Kidney (tissue), 14 donors: ENCODE results near the gene C11orf71. TPM values are rescaled to one million over a fixed set of nuclear protein-coding genes. Genes with fewer than 3 reads are reported as not detected.

Source experiments
- DNase-seq, 5 donors: peaks; one replicate each; pipeline ENCODE4 v3.0.0-alpha.2; 2013 to 2020
- FAIRE-seq: peaks from 2 replicates; lab custom pipeline; 2012; peaks lifted over from hg19 to GRCh38; lab: Jason Lieb, UNC
- H3K27ac ChIP-seq, 2 donors: one replicate each; pipeline ENCODE4 v1.7.0; 2013; ENCODE audit warnings: low read depth in 2 of 2, low read length in 2 of 2, inconsistent platforms in 1 of 2
- H3K27me3 ChIP-seq: one replicate; pipeline ENCODE4 v1.7.1; 2013; ENCODE audit warnings: low read length, inconsistent platforms; ENCODE audit not compliant: control insufficient read depth, insufficient read depth
- H3K36me3 ChIP-seq, 3 donors: one replicate each; pipeline versions ENCODE4 v1.7.0 to v1.7.1; 2013; ENCODE audit warnings: low read length in 3 of 3, control low read depth in 1 of 3, inconsistent platforms in 1 of 3; ENCODE audit not compliant: insufficient read depth in 3 of 3, control insufficient read depth in 2 of 3
- H3K4me1 ChIP-seq, 3 donors: one replicate each; pipeline versions ENCODE4 v1.7.0 to v1.7.1; 2013; ENCODE audit warnings: low read length in 3 of 3, inconsistent platforms in 1 of 3, low read depth in 1 of 3; ENCODE audit not compliant: control insufficient read depth in 2 of 3, insufficient read depth in 2 of 3
- H3K4me3 ChIP-seq, 3 donors: one replicate each; pipeline versions ENCODE4 v1.7.0 to v1.8.1; 2013; ENCODE audit warnings: low read length in 3 of 3, control low read depth in 1 of 3, inconsistent platforms in 1 of 3
- H3K9ac ChIP-seq, 3 donors: one replicate each; pipeline versions ENCODE4 v1.7.0 to v1.7.1; 2013; ENCODE audit warnings: low read length in 3 of 3, control low read depth in 1 of 3, inconsistent platforms in 1 of 3
- H3K9me3 ChIP-seq, 3 donors: one replicate each; pipeline versions ENCODE4 v1.7.0 to v1.7.1; 2013; ENCODE audit warnings: low read length in 3 of 3, control low read depth in 1 of 3, inconsistent platforms in 1 of 3; ENCODE audit not compliant: control insufficient read depth in 2 of 3, insufficient read depth in 1 of 3
- intact Hi-C: fragments of 100-400 bp; cut with DNase I; formaldehyde crosslinking; loops from one replicate; pipeline ENCODE4 v1.11.1; 2022
- polyA plus RNA-seq: library from polyadenylated mRNA; stranded (reverse); fragments of 350-450 nt; fragmentation: Illumina TruSeq; extraction: RNeasy Lipid Tissue Mini Kit (QIAGEN cat#74804); gene quantifications from one replicate; pipeline ENCODE4 v1.2.3, GENCODE V29; 2014; ENCODE audit warnings: low read depth, low replicate concordance; ENCODE audit not compliant: insufficient read depth
- total RNA-seq: library from RNA; stranded (reverse); fragmentation: NEBNext Ultra II Directional; extraction: Animal tissue kit (Norgen Biotek cat#: 25700); gene quantifications from one replicate; pipeline ENCODE4 v1.2.1, GENCODE V29; 2021
- TF ChIP-seq, protein P1 (sequence below): IDR thresholded peaks from 3 replicates; pipeline ENCODE4 v1.5.1; 2012; ENCODE audit warnings: mild to moderate bottlenecking, moderate library complexity, borderline replicate concordance; ENCODE audit not compliant: insufficient read depth; ENCODE audit errors: extremely low read depth
- donor health status: control.
- donor health status: control.
- donor health status: control.
- donor health status: control.
- donor health status: control.
- donor health status: DM: yes; HTN: yes; CAD: no.
- donor health status: Normal renal cell carcinoma (clear cell type).

The C11orf71 gene
- total and polyA plus RNA-seq, 2 donors from 2014 or later = 12.3 to 21.2 TPM

DNA sequence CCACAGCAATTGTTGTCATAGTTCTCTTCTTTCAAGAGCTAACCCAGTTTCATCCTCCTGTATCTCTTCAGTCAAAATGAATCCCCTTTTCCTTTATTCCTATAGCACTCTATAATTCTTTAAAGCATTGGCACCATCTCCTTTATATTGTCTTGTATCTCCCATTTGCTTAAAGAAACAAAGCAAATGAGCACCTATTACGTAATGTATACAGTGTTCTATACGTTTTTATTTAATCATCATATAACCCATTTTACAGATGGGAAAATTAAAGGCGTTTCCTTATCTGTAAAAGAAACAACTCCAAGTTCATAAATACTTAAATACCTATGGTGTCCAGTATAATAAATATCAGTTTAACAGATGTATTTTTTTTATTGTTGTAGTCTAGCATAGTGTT lies 32.6 kb upstream of the C11orf71 start:
- TF ChIP-seq, protein P1, sequence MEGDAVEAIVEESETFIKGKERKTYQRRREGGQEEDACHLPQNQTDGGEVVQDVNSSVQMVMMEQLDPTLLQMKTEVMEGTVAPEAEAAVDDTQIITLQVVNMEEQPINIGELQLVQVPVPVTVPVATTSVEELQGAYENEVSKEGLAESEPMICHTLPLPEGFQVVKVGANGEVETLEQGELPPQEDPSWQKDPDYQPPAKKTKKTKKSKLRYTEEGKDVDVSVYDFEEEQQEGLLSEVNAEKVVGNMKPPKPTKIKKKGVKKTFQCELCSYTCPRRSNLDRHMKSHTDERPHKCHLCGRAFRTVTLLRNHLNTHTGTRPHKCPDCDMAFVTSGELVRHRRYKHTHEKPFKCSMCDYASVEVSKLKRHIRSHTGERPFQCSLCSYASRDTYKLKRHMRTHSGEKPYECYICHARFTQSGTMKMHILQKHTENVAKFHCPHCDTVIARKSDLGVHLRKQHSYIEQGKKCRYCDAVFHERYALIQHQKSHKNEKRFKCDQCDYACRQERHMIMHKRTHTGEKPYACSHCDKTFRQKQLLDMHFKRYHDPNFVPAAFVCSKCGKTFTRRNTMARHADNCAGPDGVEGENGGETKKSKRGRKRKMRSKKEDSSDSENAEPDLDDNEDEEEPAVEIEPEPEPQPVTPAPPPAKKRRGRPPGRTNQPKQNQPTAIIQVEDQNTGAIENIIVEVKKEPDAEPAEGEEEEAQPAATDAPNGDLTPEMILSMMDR = no peak
- no peaks in the 10 kb centered on the region for H3K27me3 ChIP-seq

GRCh38 chr11:114430290-114430689 lies 30.0 kb upstream of the C11orf71 start:
- Histone ChIP-seq H3K9me3 (no peaks in the 10 kb centered on the region), H3K27me3 (no peaks in the 10 kb centered on the region), H3K36me3 (no peaks in the 10 kb centered on the region), H3K4me1 (no peaks in the 10 kb centered on the region), H3K27ac (no peak overlapping the region), H3K4me3 (no peak overlapping the region), H3K9ac (no peak overlapping the region)
- intact Hi-C loops = no loop called here
- DNase-seq (no peak), FAIRE-seq (no peak)
- TF ChIP-seq, protein P1 = no peak

More for the DNA sequence above, 32.6 kb upstream of the C11orf71 start:
- Histone ChIP-seq H3K27ac (no peak overlapping the region), H3K4me3 (no peak overlapping the region), H3K9me3 (no peaks in the 10 kb centered on the region), H3K4me1 (no peaks in the 10 kb centered on the region), H3K9ac (no peak overlapping the region), H3K36me3 (no peaks in the 10 kb centered on the region)
- no peak for FAIRE-seq
- no peak for DNase-seq
- intact Hi-C loops = no loop called here

GRCh38 chr11:114426280-114426679 lies 26.0 kb upstream of the C11orf71 start:
- H3K9ac ChIP-seq = no peak overlapping the region
- H3K27ac ChIP-seq = no peak overlapping the region
- H3K27me3 ChIP-seq = no peaks in the 10 kb centered on the region
- no peak for DNase-seq
- H3K9me3 ChIP-seq = no peaks in the 10 kb centered on the region
- intact Hi-C loops = no loop called here
- TF ChIP-seq, protein P1 = no peak
- H3K4me1 ChIP-seq = no peaks in the 10 kb centered on the region
- H3K4me3 ChIP-seq = no peak overlapping the region
- H3K36me3 ChIP-seq = no peaks in the 10 kb centered on the region
- no peak for FAIRE-seq

DNA sequence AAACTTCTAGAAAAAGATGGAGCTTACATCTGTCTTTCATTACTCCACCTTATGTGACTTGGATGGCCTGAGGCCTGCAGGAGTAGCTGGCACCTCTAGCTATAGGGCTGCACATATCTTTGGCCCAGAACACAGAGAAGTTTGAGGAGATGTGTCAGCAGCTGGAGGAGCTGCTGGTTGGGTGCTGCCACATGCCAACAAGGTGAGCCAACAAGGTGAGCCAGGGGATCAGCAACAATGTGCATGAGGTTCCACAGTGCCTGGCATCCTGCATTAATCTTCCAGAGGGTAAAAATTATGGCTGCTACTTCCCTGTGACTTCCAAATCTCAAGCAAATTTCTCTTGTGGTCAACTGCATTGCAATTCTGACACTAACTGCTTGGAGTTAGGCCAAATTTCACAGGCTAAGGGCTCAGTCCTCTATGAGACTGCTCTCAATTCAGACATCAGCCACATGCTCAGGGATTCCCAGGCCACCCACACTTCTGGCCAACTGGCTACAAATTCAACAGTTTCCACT lies 16.2 kb upstream of the C11orf71 start:
- H3K4me3 ChIP-seq = no peak overlapping the region
- FAIRE-seq (no peak), DNase-seq (peak in 1 of 5 donors; percentile 19)
- TF ChIP-seq, protein P1 = no peak
- no peaks in the 10 kb centered on the region for H3K27me3 ChIP-seq
- no peak overlapping the region for H3K27ac ChIP-seq
- H3K9ac ChIP-seq = no peak overlapping the region
- no peaks in the 10 kb centered on the region for H3K9me3 ChIP-seq
- intact Hi-C loops = no loop called here
- H3K36me3 ChIP-seq = no peaks in the 10 kb centered on the region
- no peaks in the 10 kb centered on the region for H3K4me1 ChIP-seq
